HTR-8/SVneo (cell line): ENCODE data around the gene LVRN.

ENCODE experiments used
- DNase-seq: peaks from one replicate; pipeline ENCODE4 v3.0.0; 2011; ENCODE audit warnings: low spot score, mixed read lengths; ENCODE audit not compliant: insufficient read length
- FAIRE-seq: peaks from 2 replicates; lab custom pipeline; 2011; peaks lifted over from hg19 to GRCh38; lab: Jason Lieb, UNC

LVRN gene

DNA sequence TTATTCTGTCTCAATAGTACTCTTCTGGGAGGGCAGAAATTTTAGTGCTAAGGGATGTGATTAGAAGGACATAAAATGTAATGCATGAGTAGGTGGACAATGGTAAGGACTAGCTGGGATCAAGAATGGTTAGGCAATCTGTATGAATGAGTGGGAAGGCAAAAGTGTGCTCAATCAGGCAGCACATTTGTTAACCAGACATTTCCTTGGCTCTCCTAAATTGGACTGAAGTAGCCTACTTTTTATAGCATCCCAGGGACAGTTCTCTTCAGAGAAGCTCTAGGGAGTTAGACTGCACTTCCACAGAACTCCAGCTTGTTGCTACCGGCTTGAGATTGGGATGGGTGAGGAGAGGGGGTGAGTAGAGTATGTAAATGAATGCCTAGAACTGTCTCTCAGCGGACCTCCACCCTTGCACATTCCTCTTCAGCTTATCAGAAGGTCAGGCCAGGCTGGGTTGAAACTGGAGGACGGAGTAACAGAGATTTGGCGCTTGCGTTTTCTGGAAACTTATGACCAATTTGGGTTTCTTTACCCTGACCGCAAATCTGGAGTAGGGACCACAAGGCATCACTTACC is 51.0 kb downstream of the LVRN start:
- DNase-seq: no peak
- no peak for FAIRE-seq

DNA sequence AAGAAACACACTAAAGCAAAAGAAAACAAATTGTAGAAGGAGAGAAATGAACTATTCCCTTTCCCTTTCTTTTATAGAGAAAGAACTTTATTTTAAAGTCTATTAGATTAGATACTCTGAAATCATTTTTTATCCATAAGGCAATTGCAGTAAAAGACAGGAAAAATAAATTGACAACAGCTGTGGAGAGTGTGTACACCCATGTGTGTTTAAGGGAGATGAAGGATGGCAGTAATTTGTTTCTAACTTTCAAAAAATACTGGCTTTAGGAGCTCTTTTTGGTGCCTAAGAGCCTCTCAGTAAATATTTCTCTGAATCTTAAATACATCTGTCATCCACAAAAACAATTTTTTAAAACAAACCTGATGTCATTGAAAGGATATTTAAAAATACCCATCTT is 51.7 kb downstream of the LVRN start:
- FAIRE-seq (no peak), DNase-seq (no peak)

DNA sequence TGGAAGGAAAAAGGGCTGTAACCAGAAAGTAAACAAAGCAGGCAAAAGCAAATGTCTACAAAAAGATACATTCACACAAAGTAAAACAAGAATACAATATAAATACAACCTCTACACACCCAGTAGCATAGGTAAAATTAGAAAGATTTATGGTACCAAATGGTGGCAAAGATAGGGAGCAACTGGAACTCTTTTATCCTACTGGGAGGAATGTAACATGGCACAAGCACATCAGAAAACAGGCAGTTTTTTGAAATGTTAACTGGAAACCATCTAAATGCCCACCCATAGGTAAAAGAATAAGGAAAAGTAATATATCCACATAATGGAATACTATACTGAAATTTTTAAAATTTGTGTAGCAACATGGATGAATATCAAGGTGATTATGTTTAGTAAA is 61.3 kb downstream of the LVRN start:
- FAIRE-seq (no peak), DNase-seq (no peak)

DNA sequence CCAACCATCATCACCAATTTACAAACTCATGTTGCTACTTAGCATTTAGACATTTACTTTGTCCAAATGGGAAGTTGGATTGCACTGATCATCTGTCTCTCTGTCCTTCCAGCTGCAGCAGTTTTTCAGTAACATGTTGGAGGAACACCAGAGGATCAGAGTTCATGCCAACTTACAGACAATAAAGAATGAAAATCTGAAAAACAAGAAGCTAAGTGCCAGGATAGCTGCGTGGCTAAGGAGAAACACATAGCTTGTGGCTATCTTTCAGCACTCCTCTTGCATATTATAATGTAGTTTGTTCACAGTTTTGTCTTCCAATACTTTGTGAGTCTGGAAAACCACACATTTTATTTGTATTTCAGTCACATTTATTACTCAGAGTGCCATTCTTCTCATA is 63.6 kb downstream of the LVRN start:
- FAIRE-seq: no peak
- no peak for DNase-seq

DNA sequence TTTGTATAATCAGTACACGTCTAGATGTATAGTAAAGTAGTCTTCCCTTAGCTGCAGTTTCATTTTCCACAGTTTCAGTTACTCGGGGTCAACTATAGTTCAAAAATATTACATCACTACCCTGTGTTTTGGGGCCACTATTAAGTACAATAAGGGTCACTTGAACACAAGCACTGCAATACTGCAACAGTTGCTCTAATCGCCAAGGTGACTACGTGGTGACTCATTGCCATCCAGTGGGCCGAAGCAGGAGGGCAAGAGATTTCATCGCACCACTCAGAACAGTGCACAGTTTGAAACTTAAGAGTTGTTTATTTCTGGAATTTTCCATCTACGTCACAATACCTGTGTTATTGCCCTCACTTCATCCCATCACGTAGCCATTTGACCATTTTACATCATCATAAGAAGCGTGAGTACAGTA is 69.8 kb downstream of the LVRN start, which contains the start of gene ARL14EPL:
Gene ARL14EPL (plus strand): TSS at position 379 of the 424 bp plus-strand sequence. CDS start 18,994 bp downstream, outside the sequence.
- DNase-seq (peak; percentile 59), FAIRE-seq (peak; percentile 26)

DNA sequence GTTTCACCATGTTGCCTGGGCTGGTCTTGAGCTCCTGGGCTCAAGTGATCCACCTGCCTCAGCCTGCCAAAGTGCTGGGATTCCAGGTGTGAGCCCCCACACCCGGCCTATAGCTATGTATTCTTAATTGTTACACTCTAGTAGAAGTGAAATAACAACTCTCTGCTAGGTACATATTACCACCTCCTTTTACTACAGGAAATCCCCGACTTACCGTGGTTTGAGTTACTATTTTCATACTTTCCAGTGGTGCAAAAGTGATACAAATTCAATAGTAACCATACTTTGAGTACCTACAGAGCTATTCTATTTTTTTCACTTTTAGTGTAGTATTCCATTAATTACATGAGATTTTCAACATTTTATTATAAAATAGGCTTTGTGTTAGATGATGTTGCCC is 70.7 kb downstream of the LVRN start:
- FAIRE-seq (no peak), DNase-seq (no peak)

DNA sequence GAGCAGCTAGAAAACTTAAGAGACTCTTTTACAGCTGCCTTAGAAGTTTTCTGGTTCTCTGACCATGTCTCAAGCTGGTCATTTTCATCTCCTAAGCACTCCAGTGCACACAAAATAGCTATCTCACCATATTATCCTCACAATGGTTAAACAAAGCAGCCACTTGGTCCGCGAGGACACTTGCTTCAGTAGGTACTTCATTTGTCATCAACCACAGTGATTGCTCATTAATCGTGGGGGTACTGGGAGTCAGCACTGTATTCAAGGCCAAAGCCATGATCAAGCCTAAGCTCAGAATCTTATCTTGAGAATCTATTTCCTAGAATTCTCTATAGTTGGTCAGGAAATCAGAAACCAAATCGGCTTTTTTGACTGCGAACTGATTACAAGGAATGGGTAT is 72.8 kb downstream of the LVRN start:
- FAIRE-seq: no peak
- no peak for DNase-seq

DNA sequence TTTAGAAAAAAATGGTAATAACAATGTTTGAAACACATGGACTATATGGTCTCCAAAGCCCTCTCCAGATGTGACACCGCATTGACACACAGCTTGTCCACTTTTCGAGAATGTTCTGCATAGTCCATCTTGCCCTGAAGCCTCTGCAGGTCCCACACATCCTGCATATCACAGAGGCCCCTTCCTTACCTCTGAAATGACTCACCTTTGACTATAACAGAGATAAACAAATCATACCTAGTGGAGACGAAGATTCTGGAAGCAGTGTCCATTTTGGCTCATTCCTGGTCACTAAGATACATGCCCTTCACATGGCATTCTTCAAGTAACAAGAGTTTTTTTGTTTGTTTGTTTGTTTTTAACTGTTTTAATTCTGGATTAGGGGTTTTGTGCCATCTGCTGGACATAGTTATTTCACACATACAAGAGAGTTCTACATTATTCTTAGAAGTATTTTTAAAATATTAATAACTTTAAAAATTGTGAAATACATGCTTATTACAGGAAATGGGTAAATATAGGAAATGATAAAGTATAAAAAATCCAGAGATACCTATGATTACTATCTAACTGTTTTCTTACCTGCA is 75.1 kb downstream of the LVRN start:
- no peak for FAIRE-seq
- DNase-seq: no peak

DNA sequence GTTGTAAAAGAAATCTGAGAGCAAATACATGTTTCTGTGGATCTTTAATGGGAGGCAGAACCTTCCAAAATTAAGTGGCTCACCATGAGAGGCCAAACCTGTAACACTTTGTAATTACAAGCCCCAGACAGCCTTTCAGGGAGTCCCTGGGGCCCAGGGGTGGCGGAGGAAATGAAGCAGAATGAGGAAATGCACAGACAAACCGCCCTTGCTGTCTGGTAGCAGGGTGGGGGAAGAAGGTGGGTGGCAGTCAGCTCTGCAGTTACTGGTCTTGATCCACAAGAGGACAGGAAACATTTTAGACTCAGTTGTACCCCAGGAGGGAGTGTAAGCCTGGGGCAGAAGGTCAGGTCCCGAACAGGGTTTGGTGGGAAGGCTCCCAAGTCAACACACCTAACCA is 76.5 kb downstream of the LVRN start:
- DNase-seq (no peak), FAIRE-seq (no peak)

DNA sequence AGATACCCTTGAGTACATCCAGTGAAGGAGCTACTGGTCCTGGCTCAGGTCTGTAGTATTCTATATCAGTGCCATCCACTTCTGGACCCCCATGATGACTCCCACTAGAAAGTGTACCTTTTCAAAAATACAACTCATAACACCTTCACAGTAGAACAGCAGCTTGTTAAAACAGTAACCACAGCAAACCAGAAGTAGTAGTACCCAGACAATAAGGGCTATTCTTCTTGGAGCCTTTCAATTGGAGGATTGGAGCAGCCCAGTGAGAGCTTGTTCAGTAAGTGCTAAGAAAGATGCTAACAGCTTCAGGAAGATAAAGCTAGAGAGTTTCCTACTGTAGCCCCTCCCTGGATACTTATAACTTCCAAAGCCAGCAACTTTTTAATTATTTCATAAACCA is 80.1 kb downstream of the LVRN start:
- FAIRE-seq (no peak), DNase-seq (no peak)

DNA sequence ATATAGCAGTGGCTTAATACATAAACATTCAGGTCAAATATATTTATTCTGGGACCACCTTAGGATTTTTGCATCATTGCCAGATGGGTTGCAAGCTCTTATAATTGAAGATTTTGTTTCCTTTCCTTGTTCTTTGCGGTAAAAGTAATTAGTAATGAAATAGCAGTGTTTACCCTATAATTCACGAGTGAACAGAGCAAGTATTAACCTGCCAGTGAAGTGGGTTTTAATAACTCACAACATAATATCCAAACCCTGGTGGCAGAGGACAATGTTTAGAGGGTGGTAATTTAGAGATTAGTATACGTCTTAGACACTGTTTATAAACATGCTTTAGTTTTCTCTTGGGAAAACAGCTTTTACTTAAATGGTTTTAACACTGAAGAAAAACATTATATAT is 81.8 kb downstream of the LVRN start:
- no peak for DNase-seq
- FAIRE-seq: no peak

DNA sequence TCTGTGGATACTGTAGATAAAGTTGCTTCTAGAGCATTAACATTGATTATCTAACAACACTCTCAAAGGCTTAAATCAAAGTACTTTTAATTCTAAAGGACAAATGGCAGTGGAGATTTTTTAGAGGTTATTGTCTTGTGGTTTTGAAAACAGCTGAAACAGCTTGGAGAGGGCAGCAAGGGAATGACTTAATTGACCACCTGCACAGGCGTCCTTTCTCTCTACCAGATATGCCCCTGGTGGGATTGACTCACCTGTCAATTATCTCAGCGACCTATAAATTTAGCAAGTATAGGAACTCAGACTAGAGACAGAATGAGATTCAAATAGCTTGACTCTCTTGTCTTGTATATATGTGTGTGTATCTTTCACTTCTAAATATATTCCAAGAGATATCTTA is 83.5 kb downstream of the LVRN start:
- DNase-seq: no peak
- no peak for FAIRE-seq

DNA sequence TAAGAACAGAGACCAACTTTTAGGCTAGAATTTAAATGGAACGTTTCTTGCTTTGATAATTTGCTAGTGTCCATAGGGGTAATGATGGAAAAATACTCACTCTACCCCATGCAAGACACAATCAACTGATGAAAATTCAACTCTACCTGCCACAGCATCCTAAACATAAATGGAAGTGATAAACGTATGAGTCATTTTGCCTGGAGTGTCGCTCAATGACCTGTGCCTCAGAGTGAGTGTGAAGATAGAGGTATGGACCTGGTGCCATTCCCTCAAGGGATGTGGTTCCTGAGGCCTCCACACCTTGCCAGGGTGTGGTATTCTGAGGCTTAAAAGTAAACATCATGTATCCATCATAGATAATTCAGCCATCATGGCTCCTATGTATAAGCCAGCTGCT is 84.0 kb downstream of the LVRN start:
- no peak for DNase-seq
- no peak for FAIRE-seq

DNA sequence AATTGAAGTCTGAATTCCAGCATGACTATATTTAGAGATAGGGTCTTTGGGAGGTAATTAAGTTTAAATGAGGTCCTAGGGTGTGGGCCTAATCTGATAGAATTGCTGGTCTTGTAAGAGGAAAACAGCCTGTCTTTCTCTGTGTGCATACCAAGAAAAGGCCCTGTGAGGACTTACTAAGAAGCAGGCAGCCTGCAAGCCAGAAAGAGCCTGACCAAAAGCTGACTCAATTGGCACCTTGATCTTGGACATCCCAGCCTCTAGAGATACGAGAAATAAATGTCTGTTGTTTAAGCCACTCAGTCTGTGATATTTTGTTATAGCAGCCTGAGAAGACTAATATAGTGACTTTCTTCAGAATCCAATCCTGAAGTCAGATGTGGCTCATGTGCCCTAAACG is 84.5 kb downstream of the LVRN start:
- FAIRE-seq (no peak), DNase-seq (no peak)

DNA sequence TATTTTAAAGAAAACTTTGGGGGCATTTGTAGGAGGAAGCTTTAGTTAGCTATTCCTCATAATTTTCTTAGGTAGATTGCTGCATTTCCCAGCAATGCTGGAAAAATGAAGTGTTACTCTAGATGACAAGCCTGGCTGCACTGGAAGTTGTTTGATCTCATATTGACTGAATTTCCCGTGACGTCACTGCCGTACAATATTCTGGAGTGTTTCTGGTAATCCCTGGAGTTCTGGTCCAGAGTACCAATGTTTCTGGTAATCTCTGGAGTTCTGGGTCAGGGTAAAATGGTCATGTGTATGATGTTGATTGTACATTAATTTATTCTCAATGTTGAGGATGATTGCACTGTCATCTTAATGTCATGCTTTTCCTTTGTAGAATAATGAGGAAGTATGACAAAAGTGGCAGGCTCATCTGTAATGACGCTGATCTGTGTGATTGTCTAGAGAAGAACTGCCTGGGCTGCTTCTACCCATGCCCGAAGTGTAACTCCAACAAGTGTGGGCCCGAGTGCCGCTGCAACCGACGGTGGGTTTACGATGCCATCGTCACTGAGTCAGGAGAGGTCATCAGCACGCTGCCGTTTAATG is 96.2 kb downstream of the LVRN start:
- FAIRE-seq (no peak), DNase-seq (no peak)

DNA sequence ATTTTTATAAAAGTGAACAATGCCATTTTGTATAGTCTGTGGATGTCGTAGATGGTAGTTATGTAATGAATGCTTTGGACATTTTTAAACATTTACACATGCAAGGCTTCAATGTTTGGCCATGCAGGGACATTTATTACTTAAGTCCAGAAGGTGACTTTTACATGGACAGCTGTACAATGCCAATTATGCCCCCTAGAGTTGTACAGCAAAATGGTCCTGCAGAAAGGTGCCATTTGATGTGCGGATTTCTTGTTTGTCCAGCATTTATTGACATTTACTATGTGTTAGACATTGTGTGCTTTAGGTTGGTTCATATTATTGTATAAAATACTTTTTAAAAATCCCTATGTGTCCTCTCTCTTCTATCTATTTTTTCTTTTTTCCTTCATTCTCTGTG is 100.1 kb downstream of the LVRN start:
- no peak for DNase-seq
- no peak for FAIRE-seq

DNA sequence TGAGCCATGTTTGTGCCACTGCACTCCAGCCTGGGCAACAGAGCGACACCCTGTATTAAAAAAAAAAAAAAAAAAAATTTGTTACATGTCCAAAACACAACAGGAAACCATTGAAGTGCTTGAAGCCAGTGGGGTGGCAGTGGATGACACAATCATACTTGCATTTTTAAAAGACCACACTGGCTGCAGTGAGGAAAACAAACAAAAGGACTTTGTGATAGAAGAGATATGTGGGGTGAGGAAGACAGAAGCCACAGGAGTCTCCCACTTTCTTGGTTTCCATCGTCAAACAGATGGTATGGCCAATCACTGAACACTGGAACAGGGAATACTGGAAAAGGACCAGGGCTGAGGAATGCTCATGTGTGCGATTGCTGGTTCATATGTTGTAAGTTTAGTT is 101.7 kb downstream of the LVRN start:
- no peak for FAIRE-seq

DNA sequence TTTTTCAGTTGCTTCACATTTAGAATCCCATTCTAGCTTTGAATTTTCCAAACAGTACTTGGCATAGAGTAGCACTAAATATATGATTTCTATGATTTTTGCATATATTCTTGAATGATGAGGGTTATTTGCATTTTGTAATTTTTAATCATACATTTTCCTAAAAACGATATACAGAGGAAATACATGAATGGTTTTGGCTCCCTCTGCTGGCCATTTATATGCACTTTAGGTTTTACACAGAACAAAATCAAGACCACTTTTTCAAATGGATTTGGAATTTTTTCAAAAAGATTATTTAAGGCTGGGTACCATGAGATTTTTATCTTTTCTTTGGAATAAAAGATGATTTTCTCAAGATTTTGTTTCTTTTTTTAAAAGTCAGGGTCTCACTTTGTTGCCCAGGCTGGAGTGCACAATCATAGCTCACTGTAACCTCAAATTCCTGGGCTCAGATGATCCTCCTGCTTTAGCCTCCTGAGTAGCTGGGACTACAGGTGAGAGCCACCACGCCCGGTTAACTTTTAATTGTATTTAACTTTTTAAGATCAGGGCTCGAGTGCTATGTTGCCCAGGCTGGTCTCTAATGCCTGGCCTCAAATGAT is 105.9 kb downstream of the LVRN start:
- no peak for DNase-seq
- FAIRE-seq: no peak

More for the DNA sequence above, 101.7 kb downstream of the LVRN start:
- no peak for DNase-seq

DNA sequence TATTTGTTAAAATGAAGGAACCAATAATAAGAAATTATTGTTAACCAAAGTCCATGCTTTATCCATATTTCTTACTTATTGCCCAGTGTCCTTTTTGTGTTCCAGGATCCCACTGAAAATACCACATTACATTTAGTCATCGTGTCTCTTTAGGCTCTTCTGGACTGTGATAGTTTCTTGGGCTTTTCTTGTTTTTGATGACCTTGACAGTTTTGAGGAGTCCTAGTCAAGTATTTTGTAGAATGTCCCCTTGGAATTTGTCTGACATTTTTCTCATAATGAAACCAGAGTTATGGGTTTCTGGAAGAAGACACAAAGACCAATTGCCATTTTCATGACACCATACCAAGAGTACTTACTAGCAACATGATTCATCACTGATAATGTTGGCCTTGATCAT is 108.9 kb downstream of the LVRN start:
- DNase-seq: no peak
- no peak for FAIRE-seq

DNA sequence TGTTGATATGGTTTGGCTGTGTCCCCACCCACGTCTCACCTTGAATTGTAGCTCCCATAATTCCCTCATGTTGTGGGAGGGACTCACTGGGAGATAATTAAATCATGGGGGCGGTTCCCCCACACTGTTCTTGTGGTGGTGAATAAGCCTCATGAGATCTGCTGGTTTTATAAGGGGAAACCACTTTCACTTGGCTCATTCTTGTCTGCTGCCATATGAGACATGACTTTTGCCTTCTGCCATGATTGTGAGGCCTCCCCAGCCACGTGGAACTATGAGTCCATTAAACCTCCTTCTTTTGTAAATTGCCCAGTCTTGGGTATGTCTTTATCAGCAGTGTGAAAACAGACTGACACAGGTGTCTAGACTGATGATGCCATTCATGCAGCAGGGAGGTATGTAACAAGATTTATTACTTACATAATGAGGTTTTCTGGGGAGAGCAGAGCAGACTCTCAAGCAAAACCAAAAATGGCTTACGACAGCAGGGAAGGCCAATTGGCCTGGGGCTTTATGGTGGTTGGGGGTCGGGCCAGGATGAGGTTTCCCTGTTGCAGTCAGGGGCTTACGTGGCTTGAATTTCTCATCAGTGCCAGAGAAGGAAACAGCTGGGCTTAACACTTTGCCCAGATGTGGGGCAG is 113.0 kb downstream of the LVRN start:
- DNase-seq (no peak), FAIRE-seq (no peak)

DNA sequence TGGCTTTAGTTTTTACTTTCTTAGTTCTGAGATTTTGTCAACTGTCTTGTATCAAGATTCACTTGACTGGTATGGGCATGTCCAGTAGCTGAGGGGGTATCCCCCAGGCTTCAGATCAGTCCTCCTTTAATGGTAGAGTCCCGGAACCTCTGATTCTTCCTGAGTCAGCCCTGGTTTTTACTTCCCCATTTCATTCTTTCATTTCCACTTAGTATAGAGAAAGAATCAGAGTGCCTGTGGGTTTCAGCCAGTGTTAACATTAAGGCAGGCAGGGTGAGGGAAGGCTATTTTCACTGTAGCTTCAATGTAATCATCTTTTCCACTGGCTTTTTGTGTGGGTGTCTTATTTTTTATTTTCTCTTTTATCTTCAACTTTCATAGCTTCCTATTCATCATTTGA is 114.2 kb downstream of the LVRN start:
- DNase-seq (no peak), FAIRE-seq (no peak)
